A673 (cell line): ENCODE measurements around the gene REC114. TPM values are rescaled to one million over a fixed set of nuclear protein-coding genes. Genes with fewer than 3 reads are reported as not detected.

Experiments used
- Bru-seq: library from RNA; stranded (reverse); fragments of 400-500 nt; gene quantifications from one replicate; lab custom pipeline; 2021; lab: Mats Ljungman, UMichigan
- BruChase-seq, 2 experiments: library from RNA; stranded (reverse); fragments of 400-500 nt; gene quantifications; one replicate each; lab custom pipeline; 2021; lab: Mats Ljungman, UMichigan
- BruUV-seq: library from RNA; stranded (reverse); fragments of 400-500 nt; replicated peaks from 2 replicates; lab custom pipeline; 2021; lab: Mats Ljungman, UMichigan
- CTCF ChIA-PET: fragments of 300-600 bp; sonication (Branson Sonifier 250); formaldehyde crosslinking; loops from one replicate; lab custom pipeline; 2022; ENCODE audit warnings: antibody characterized with exemption; lab: Charles Lee
- POLR2A ChIA-PET: fragments of 300-600 bp; sonication (Branson Sonifier 250); formaldehyde crosslinking; loops from one replicate; lab custom pipeline; 2022; ENCODE audit warnings: antibody characterized with exemption; ENCODE audit not compliant: low non-redundant PET; lab: Charles Lee
- DNase-seq: peaks from one replicate; pipeline ENCODE4 v3.0.0-alpha.2; 2015; ENCODE audit warnings: low spot score
- H3K27ac ChIP-seq: fragments of 200-600 bp; sonication (generic); 2 replicates; pipeline ENCODE4 v1.5.1; 2016; ENCODE audit warnings: mixed run types, low read depth, mild to moderate bottlenecking, mixed read lengths, antibody characterized with exemption, low read length; ENCODE audit not compliant: poor library complexity, severe bottlenecking
- H3K27me3 ChIP-seq: fragments of 200-600 bp; sonication (generic); replicated peaks from 2 replicates; pipeline ENCODE4 v1.6.1; 2017; ENCODE audit warnings: mixed run types, low read depth, mild to moderate bottlenecking, mixed read lengths, antibody characterized with exemption, low read length; ENCODE audit not compliant: insufficient read depth, poor library complexity
- H3K36me3 ChIP-seq: fragments of 200-600 bp; sonication (generic); 2 replicates; pipeline ENCODE4 v1.6.1; 2016; ENCODE audit warnings: mixed run types, mild to moderate bottlenecking, mixed read lengths, antibody characterized with exemption, low read length; ENCODE audit not compliant: insufficient read depth, poor library complexity, severe bottlenecking
- H3K4me1 ChIP-seq: fragments of 200-600 bp; sonication (generic); 2 replicates; pipeline ENCODE4 v1.6.1; 2017; ENCODE audit warnings: mixed run types, mild to moderate bottlenecking, mixed read lengths, antibody characterized with exemption, low read length; ENCODE audit not compliant: insufficient read depth, poor library complexity, severe bottlenecking
- H3K4me3 ChIP-seq: fragments of 200-600 bp; sonication (generic); 2 replicates; pipeline ENCODE4 v1.5.1; 2016; ENCODE audit warnings: low read depth, mixed run types, mild to moderate bottlenecking, mixed read lengths, low read length; ENCODE audit not compliant: poor library complexity, severe bottlenecking
- H3K9me3 ChIP-seq: fragments of 200-600 bp; sonication (generic); 2 replicates; pipeline ENCODE4 v1.6.1; 2016; ENCODE audit warnings: mixed run types, low read depth, mild to moderate bottlenecking, mixed read lengths, antibody characterized with exemption, low read length; ENCODE audit not compliant: poor library complexity, severe bottlenecking
- CTCF ChIP-seq: fragments of 300-800, 200-600 bp; sonication (generic); conservative IDR thresholded peaks from 2 replicates; pipeline ENCODE4 v1.5.1; 2017; ENCODE audit warnings: low read depth, mild to moderate bottlenecking, antibody characterized with exemption, low read length, moderate library complexity, mixed read lengths
- EZH2 ChIP-seq: fragments of 200-600 bp; sonication (generic); IDR thresholded peaks from 2 replicates; pipeline ENCODE4 v1.6.1; 2017; ENCODE audit warnings: borderline replicate concordance, low read depth, mild to moderate bottlenecking, mixed read lengths, antibody characterized with exemption, low read length; ENCODE audit not compliant: poor library complexity, severe bottlenecking
- intact Hi-C: fragments of 100-400 bp; cut with micrococcal nuclease; formaldehyde crosslinking; loops from one replicate; pipeline ENCODE4 v1.10.0; 2022; ENCODE audit not compliant: unreplicated experiment
- long read RNA-seq: library from polyadenylated mRNA; stranded (forward); transcript quantifications from one replicate; pipeline ENCODE4 v2.0.0, GENCODE V29; 2022
- total RNA-seq: library from RNA; stranded (reverse); gene quantifications from 2 replicates; pipeline ENCODE4 v1.2.3, GENCODE V29; 2021

REC114 gene
- total RNA-seq (not detected in 2 replicates), Bru-seq, nascent RNA (percentile 2 among the genes with signal in this experiment), BruChase-seq, experiment 1, labeled RNA remaining after a 2-hour chase (not detected), BruChase-seq, experiment 2, labeled RNA remaining after a 6-hour chase (percentile 1 among the genes with signal in this experiment)
- long read RNA-seq, result 0 reads

GRCh38 chr15:73442968-73443367 is at the start of gene REC114:
TSS of gene REC114 (plus strand) at chr15:73443164. CDS start at chr15:73443186, 22 bp downstream.
- DNase-seq, result no peak
- Histone ChIP-seq H3K27me3 (peaks cover 69% of the 10 kb centered on the region), H3K27ac (no peak within 1 kb of the TSS), H3K9me3 (no peaks in the 10 kb centered on the region), H3K36me3 (no peaks in the 10 kb centered on the region), H3K4me3 (no peak within 1 kb of the TSS), H3K4me1 (no peaks in the 10 kb centered on the region)
- ChIA-PET CTCF (no interaction called here), POLR2A (no interaction called here)
- BruUV-seq, result no TSS peak
- TF ChIP-seq EZH2, result no peak
- TF ChIP-seq CTCF, result no peak
- intact Hi-C loops, result no loop called here

GRCh38 chr15:73393336-73393735 is 49.6 kb upstream of the REC114 start:
- TF ChIP-seq CTCF (no peak), EZH2 (no peak)
- Histone ChIP-seq H3K27me3 (peaks cover 21% of the 10 kb centered on the region), H3K4me3 (no peak overlapping the region), H3K4me1 (no peaks in the 10 kb centered on the region), H3K9me3 (no peaks in the 10 kb centered on the region), H3K27ac (no peak overlapping the region), H3K36me3 (no peaks in the 10 kb centered on the region)
- no peak for DNase-seq
- CTCF ChIA-PET, result no interaction called here
- no TSS peak for BruUV-seq
- POLR2A ChIA-PET, result no interaction called here
- intact Hi-C loops, result no loop called here

GRCh38 chr15:73394782-73395181 is 48.2 kb upstream of the REC114 start:
- H3K36me3 ChIP-seq, result no peaks in the 10 kb centered on the region
- H3K4me3 ChIP-seq, result no peak overlapping the region
- intact Hi-C loops, result no loop called here
- BruUV-seq, result no TSS peak
- H3K27me3 ChIP-seq, result peaks cover 21% of the 10 kb centered on the region
- CTCF ChIA-PET, result no interaction called here
- H3K4me1 ChIP-seq, result no peaks in the 10 kb centered on the region
- no peak overlapping the region for H3K27ac ChIP-seq
- H3K9me3 ChIP-seq, result no peaks in the 10 kb centered on the region
- DNase-seq, result no peak
- POLR2A ChIA-PET, result no interaction called here
- TF ChIP-seq EZH2 (no peak), CTCF (no peak)
